Measurements from ENCODE around the gene KCTD7.
"Not testable (repeated sequence)": the region's sequence is repeated elsewhere in the genome, so short reads cannot be mapped to it uniquely, and the experiment has no call there.

The KCTD7 gene

GRCh38 chr7:66617295-66617694 is 11.4 kb upstream of the KCTD7 start:
- no peak for DNase-seq (ENCODE audit: low read depth in 2 of 2)

- DNase-seq (ENCODE audit: low read depth in 2 of 2), result not testable (repeated sequence)
Measured at GRCh38 chr7:66619341-66619948, 9.2 kb upstream of the KCTD7 start.

- DNase-seq (ENCODE audit: low read depth in 2 of 2), result no peak
Measured at GRCh38 chr7:66626331-66626934, 2.2 kb upstream of the KCTD7 start.

DNA sequence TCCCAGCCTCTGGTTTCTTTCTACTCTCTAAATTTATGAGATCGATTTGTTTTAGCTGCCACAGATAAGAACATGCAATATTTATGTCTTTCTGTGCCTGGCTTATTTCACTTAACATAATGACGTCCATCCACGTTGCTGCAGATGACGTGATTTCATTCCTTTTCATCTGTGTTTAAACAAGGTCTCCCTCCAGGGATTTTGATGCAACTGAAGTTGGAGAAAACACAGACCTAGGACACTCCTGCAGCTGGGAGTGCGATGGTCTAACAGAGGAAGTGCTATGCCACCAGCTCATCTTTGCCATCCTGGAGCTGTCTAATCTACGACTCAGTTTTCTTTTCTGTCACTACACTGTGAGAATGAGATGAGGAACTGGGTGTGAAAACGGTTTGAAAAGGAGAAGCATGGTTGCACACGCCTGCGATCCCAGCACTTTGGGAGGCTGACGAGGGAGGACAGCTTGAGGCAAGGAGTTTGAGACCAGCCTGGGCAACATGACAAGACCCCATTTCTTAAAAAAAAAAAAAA is 1.5 kb upstream of the KCTD7 start:
- no peak for DNase-seq (ENCODE audit: low read depth in 2 of 2)

DNA sequence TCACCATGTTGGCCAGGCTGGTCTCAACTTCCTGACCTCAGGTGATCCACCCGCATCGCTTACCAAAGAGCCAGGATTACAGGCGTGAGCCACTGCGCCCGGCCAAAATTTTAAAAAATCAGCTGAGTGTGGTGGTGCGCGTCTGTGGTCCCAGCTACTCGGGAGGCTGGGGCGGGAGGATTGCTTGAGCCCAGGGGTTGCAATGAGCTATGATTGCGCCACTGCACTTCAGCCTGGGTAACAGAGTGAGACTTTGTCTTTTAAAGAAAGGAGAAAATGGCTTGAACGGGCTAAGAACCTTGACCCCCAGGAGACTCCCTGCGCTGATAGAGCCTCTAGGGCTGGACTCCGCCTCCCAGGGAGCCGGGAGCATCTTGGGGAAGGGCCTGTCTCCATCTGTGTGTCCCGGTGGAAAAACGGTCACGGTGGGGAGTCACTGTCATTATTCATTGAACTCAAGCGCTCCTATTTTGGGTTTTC is 760 bp upstream of the KCTD7 start:
- DNase-seq (ENCODE audit: low read depth in 2 of 2), result no peak

GRCh38 chr7:66629222-66630062 is 761 bp downstream of the KCTD7 start:
- DNase-seq (ENCODE audit: low read depth in 2 of 2), result peak in 1 of 2 donors; percentile 12

DNA sequence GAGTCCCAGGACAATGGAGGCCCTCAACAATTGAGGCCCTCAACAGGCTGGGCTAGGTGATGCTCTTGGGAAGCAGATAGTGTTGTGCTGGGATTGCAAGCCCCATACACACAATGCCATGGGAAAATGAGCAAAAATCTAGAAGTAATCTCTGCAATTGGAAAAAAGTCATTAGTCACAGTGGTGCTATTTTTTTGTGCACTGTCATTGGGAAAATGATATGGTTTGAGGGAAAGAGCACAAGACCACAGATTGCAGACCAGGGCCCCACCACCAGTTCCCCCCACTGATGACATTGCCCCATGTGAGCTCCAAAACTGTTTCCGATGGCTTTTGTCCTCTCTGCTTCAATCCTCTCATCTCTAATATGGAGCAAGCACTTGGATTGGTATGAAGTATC is 1.9 kb downstream of the KCTD7 start:
- no peak for DNase-seq (ENCODE audit: low read depth in 2 of 2)

GRCh38 chr7:66631471-66631870 is 2.8 kb downstream of the KCTD7 start:
- no peak for DNase-seq (ENCODE audit: low read depth in 2 of 2)

DNA sequence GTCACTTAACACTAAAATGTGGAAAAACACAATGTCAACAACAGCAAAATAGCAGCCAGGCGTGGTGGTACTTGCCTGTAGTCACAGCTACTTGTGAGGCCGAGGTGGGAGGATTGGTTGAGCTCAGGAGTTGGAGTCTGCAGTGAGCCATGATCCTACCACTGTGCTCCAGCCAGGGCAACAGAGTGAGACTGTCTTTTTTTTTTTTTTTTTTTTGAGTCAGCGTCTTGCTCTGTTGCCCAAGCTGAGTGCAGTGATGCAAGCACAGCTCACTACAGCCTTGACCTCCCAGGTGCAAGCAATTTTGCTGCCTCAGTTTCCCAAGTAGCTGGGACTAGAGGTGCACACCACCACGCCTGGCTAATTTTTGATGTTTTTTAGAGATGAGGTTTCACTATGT is 6.1 kb downstream of the KCTD7 start:
- DNase-seq (ENCODE audit: low read depth in 2 of 2), result no peak

DNA sequence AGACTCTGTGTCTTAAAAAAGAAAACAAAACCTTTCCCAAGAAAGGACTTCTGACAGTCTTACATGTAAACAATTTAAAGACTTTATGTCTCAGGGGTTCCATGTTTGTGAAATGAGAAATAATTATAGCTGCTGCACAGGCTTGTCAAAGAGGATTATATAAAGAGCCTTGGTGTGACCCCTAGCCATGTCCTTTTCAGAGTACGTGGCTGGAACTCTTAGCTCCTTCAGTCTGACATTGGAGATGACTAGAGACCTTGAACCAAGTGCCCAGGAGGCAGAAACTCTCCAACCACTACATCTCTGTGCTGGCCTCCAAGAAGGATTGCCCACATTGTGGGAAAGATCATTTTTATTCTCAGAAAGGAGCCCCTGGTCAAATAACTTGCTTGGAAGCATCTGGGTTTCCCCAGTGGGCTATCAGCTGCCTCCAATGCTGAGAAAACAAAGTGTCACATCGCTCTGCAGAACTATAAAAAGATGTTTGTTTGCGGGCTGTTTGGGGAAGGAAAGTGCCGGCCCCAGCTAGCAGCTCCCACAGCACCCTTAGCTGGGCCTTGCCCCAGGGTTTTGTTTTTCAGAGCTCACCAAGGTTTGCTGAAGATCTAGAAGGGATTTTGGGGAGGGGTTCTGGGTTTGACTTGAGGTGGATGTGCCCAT is 6.8 kb downstream of the KCTD7 start:
- not testable (repeated sequence) for DNase-seq (ENCODE audit: low read depth in 2 of 2)

DNA sequence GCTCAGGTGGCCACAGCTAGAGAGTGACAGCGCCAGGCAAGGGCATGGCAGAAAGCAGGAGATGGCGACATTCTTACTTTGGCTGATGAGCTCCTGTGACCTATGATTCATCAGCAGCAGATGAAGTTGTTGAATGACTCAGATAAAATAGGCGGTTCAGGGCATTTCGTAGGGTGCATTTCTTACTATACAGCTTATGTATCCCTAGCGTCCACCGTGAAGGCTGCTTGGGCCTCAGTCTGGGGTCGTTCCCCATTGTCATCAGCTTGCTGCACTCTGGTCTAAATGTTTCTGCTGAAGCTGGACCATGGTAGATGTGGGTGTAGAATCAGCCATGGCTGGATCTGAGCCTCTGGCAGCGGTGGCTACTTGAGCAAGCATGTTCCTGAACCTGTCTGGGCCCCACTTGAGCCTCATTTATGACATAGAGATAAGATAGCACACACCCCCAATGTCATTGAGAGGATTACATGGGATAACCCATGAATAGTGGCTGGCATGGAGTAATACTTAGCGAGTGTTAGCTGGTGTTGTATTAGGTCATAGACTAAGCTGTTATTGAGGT is 7.4 kb downstream of the KCTD7 start:
- not testable (repeated sequence) for DNase-seq (ENCODE audit: low read depth in 2 of 2)

DNA sequence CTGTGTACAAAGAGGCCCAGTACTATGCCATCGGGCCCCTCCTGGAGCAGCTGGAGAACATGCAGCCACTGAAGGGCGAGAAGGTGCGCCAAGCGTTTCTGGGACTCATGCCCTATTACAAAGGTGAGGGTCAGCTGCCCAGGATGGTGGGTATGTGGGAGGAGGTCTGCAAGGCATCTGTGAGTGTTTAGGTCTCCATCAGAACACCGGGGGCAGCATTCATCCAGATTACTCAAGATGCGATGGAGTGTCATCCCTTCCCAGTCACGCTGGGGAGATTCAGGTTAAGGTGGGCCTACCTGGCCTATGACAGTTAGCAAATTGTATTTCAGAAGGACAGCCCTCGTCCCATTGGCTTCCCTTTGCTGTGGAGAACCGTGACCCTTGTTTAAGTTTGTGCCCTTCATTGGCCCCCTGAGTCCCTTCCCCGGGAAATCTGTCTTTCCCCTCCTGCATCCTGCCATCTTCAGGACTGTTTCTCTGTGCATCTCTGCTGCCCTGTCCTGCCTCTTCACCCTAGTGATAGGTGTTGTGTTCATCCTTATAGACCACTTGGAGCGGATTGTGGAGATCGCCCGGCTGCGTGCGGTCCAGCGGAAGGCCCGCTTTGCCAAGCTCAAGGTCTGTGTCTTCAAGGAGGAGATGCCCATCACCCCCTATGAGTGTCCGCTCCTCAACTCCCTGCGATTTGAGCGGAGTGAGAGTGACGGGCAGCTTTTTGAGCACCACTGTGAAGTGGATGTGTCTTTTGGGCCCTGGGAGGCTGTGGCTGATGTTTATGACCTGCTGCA is 9.8 kb downstream of the KCTD7 start:
- no peak for DNase-seq (ENCODE audit: low read depth in 2 of 2)

DNA sequence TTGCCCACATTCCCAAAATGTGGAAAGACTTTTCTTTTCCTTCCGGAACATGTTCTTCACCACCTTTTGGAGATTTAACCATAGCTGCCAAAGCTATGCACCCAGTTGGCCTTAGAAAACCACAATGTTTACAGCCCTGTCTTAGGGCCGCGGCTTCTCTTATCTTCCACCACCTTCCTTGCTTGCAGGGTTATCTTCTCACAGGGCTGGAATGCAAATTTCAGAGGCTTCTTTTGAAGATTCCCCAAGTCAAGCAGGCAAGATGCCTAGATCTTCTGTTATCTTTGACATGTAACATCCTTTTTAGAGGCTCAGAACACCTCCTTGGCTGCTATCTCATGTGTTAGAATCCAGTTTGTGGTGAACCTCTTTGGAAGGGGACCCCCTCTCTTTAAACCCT is 11.1 kb downstream of the KCTD7 start:
- DNase-seq (ENCODE audit: low read depth in 2 of 2), result no peak

DNA sequence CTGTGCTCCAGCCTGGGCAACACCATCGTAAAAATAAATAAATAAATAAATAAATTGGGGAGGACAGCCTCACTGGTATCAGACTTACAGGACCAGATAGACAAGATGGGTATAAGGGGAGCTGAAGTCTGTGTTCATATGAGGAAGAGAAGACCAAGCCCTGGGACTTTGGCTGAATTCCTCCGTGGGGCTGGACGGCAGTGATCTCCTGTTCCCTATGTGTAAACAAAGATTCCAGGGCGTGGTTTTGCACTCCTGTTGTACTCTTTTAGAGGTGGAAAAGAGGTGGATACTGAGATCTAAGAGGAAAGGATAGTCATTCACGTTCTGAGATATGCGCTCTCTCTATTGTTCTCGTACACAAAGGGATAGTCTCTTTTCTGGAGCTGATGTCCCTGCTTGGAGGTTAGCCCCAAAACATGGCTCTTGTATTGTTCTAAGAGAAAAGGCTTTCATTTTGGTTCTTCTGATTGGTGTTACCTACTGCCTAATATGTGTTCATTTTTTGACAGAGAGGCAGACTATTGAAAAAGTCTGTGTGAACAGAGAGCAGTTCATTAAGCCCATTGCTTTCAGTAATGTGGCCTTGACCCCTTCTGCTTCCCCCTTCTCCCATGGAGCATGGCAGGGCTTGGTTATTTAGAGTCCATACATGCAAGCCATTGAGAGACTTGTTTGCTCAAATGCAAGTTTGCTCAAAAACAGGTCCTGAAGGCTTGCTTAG is 12.3 kb downstream of the KCTD7 start:
- no peak for DNase-seq (ENCODE audit: low read depth in 2 of 2)

GRCh38 chr7:66641526-66641871 is 12.8 kb downstream of the KCTD7 start:
- no peak for DNase-seq (ENCODE audit: low read depth in 2 of 2)

DNA sequence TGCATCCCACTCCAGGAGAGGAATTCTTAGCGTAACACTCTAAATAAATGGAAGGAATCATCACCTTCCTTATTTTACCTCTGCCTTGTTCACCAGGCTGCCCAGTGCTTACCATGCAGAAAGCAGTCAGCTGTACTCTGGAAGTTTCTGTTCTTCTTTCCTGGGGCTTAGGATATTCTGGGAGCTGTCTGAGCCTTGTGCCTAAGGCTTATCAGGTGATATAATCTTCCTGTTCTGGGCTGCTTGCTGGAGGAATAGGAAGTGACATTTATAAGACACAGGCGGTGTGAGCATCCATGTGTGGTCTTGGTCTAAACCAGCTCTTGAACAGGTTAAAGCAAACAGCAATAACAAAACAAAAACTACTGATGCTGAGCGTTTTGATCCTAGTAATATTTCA is 13.5 kb downstream of the KCTD7 start:
- no peak for DNase-seq (ENCODE audit: low read depth in 2 of 2)

GRCh38 chr7:66642932-66643331 is 14.3 kb downstream of the KCTD7 start:
- DNase-seq (ENCODE audit: low read depth in 2 of 2), result no peak

DNA sequence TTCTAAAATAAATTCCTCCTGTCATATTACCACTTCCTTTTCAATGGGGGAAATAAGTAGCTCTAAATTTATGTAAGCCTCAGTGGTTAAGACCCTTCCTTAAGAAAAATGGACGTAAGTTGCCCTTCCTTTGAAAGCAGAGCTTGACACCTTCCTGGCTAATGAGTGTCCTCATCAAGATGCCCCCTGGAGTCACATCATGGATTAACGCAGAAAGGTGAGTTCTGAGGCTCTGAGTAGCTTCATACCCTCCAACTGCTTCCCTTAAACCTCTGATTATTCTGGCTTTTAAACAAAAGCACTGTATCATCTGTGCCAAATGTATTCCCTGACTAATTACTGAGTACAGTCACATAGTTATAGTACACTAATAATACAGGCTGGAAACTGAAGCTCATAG is 14.7 kb downstream of the KCTD7 start:
- no peak for DNase-seq (ENCODE audit: low read depth in 2 of 2)

GRCh38 chr7:66651026-66651425 is 22.3 kb downstream of the KCTD7 start:
- DNase-seq (ENCODE audit: low read depth in 2 of 2), result not testable (repeated sequence)

- not testable (repeated sequence) for DNase-seq (ENCODE audit: low read depth in 2 of 2)
Measured at GRCh38 chr7:66653719-66654274, 25.1 kb downstream of the KCTD7 start.

Data from stimulated activated CD4-positive, alpha-beta T cell treated with anti-CD3 and anti-CD28 coated beads, Interleukin-1b, Interleukin-23, amount 100 ng/mL, for 4 hours (primary cell).